ENCODE measurements around the gene SVIP. TPM values are rescaled to one million over a fixed set of nuclear protein-coding genes. Genes with fewer than 3 reads are reported as not detected.

SVIP gene
- polyA plus RNA-seq, 1 of the 3 experiments (the other 2 are of a cell fraction) = 6.0 TPM

DNA sequence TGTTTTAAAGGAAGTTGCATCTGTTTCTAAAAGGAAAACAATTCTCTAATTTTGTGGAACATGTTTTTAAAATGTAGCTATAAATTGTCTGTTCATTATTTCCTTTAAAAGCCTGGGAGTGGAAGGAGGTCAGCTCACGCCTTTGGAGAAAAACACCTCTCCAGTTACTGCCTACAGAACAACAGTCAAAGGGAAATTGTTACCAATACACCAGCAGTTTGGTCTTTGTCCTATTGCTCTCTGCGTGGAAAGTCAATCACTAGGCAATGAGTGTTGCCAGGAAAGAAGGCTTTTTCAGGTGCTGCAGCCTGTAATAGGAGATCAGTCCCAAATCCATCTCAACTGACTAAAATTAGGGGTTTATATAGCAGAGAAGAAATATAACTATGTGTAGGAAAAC is 22.2 kb downstream of the SVIP start (continued):
- TF ChIP-seq CHD2 (IDR thresholded peaks at IDR 0.05; ENCODE audit: low read length, partially characterized antibody) (no peak), RFX5 (IDR thresholded peaks at IDR 0.05; ENCODE audit: low read length) (no peak)

DNA sequence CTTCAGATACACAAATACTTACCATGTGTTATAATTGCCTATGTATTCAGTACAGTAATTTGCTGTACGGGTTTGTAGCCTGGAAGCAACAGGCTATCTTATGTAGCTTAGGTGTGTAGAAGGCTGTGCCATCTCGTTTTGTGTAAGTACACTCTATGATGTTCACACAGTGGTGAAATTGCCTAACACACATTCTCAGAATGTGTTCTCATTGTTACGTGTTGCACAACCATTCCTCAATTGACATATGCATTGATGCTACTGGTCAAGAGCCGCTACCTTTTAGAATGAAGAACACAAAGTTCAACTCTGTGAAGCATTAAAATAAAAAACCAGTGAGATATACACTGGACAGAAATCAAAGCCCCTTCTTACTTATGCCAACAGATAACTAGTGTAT is 26.7 kb downstream of the SVIP start:
- Histone ChIP-seq H3K36me3 (replicated peaks in 1 of 2; ENCODE audit: control insufficient read depth in 1 of 2, insufficient read depth in 2 of 2, low read length in 1 of 2) (no peaks in the 10 kb centered on the region), H3K27me3 (ENCODE audit: insufficient read depth) (no peaks in the 10 kb centered on the region), H3K9ac (no peak overlapping the region), H3K4me1 (ENCODE audit: control insufficient read depth in 1 of 2, insufficient read depth in 2 of 2, low read depth in 1 of 2, low read length in 1 of 2) (peaks cover 0 to 6% of the 10 kb centered on the region in 2 experiments; a peak in 1 of 4 replicates), H3K4me2 (no peak overlapping the region), H3K79me2 (ENCODE audit: insufficient read depth) (no peaks in the 10 kb centered on the region), H4K20me1 (ENCODE audit: insufficient read depth) (no peaks in the 10 kb centered on the region), H3F3A (replicated peaks; ENCODE audit: insufficient read depth) (no peaks in the 10 kb centered on the region), H3K9me3 (no peaks in the 10 kb centered on the region), H3K9me2 (no peaks in the 10 kb centered on the region), H3K4me3 (ENCODE audit: low read depth in 2 of 2, low read length in 1 of 2) (no peak overlapping the region), H2AFZ (ENCODE audit: low read depth) (no peak overlapping the region), H3K27ac (ENCODE audit: low read depth in 2 of 2, low read length in 1 of 2) (no peak overlapping the region)
- 59% methylated on average over 4 of the region's 4 CpGs for whole genome bisulfite sequencing (ENCODE audit: low lambda C conversion rate)
- ChIA-PET POLR2A (no interaction called here), CTCF (no interaction called here)
- TF ChIP-seq EP300 (IDR thresholded peaks at IDR 0.05; ENCODE audit: borderline replicate concordance in 1 of 2, low read depth in 1 of 2, low read length in 1 of 2) = no peak
- TF ChIP-seq, protein P1, sequence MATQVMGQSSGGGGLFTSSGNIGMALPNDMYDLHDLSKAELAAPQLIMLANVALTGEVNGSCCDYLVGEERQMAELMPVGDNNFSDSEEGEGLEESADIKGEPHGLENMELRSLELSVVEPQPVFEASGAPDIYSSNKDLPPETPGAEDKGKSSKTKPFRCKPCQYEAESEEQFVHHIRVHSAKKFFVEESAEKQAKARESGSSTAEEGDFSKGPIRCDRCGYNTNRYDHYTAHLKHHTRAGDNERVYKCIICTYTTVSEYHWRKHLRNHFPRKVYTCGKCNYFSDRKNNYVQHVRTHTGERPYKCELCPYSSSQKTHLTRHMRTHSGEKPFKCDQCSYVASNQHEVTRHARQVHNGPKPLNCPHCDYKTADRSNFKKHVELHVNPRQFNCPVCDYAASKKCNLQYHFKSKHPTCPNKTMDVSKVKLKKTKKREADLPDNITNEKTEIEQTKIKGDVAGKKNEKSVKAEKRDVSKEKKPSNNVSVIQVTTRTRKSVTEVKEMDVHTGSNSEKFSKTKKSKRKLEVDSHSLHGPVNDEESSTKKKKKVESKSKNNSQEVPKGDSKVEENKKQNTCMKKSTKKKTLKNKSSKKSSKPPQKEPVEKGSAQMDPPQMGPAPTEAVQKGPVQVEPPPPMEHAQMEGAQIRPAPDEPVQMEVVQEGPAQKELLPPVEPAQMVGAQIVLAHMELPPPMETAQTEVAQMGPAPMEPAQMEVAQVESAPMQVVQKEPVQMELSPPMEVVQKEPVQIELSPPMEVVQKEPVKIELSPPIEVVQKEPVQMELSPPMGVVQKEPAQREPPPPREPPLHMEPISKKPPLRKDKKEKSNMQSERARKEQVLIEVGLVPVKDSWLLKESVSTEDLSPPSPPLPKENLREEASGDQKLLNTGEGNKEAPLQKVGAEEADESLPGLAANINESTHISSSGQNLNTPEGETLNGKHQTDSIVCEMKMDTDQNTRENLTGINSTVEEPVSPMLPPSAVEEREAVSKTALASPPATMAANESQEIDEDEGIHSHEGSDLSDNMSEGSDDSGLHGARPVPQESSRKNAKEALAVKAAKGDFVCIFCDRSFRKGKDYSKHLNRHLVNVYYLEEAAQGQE (IDR thresholded peaks at IDR 0.05; ENCODE audit: low read depth, low read length) = no peak
- TF ChIP-seq, protein P2, sequence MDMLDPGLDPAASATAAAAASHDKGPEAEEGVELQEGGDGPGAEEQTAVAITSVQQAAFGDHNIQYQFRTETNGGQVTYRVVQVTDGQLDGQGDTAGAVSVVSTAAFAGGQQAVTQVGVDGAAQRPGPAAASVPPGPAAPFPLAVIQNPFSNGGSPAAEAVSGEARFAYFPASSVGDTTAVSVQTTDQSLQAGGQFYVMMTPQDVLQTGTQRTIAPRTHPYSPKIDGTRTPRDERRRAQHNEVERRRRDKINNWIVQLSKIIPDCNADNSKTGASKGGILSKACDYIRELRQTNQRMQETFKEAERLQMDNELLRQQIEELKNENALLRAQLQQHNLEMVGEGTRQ (IDR thresholded peaks at IDR 0.05; ENCODE audit: borderline replicate concordance, low read depth, low read length) = no peak
- DNase-seq = no peak

DNA sequence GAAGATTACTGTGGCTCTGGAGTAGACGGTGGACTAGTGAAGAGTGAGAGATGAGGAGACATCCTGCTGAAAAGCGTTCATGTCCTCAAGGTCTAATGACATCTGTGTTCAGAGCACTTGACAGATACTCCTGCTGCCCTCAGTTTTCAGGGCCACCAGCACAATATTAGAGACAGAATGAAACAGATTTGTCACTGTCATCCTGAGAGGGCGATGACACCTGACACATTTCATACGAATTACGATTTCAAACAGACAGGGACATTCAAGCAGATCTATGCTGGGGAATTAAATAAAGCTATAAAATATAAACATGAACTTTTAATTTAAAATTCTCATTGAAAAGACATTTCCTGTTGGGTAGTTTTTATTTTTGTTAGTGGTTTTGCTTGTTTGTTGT is 29.1 kb downstream of the SVIP start:
- POLR2A ChIA-PET = no interaction called here
- 66% methylated on average over 5 of the region's 5 CpGs for WGBS (ENCODE audit: low lambda C conversion rate)
- H2AFZ ChIP-seq (ENCODE audit: low read depth) = no peak overlapping the region
- no peaks in the 10 kb centered on the region for H3K27me3 ChIP-seq (ENCODE audit: insufficient read depth)
- no peaks in the 10 kb centered on the region for H3F3A ChIP-seq (replicated peaks; ENCODE audit: insufficient read depth)
- no peaks in the 10 kb centered on the region for H3K9me2 ChIP-seq
- H3K4me3 ChIP-seq (ENCODE audit: low read depth in 2 of 2, low read length in 1 of 2) = no peak overlapping the region
- no peaks in the 10 kb centered on the region for H3K9me3 ChIP-seq
- no peaks in the 10 kb centered on the region for H3K79me2 ChIP-seq (ENCODE audit: insufficient read depth)
- H3K4me1 ChIP-seq (ENCODE audit: control insufficient read depth in 1 of 2, insufficient read depth in 2 of 2, low read depth in 1 of 2, low read length in 1 of 2) = peaks cover 0 to 9% of the 10 kb centered on the region in 2 experiments; a peak in 2 of 4 replicates
- TF ChIP-seq RCOR1 (IDR thresholded peaks at IDR 0.05; ENCODE audit: low read length) = no peak
- TF ChIP-seq, protein P3, sequence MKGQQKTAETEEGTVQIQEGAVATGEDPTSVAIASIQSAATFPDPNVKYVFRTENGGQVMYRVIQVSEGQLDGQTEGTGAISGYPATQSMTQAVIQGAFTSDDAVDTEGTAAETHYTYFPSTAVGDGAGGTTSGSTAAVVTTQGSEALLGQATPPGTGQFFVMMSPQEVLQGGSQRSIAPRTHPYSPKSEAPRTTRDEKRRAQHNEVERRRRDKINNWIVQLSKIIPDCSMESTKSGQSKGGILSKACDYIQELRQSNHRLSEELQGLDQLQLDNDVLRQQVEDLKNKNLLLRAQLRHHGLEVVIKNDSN (IDR thresholded peaks at IDR 0.05; ENCODE audit: borderline replicate concordance, low read depth) = no peak
- TF ChIP-seq GATA2 (CRISPR knock-in tag; IDR thresholded peaks at IDR 0.05) = no peak
- no peak for TF ChIP-seq FOSL2 (IDR thresholded peaks at IDR 0.05; ENCODE audit: borderline replicate concordance, low read depth)
- TF ChIP-seq RFX5 (IDR thresholded peaks at IDR 0.05; ENCODE audit: low read length) = no peak
- TF ChIP-seq FOXJ3 (CRISPR knock-in tag; IDR thresholded peaks at IDR 0.05) = no peak
- no peak for TF ChIP-seq TAF1 (IDR thresholded peaks at IDR 0.05; ENCODE audit: borderline replicate concordance, low read depth, low read length)
- TF ChIP-seq MEF2A (IDR thresholded peaks at IDR 0.05; ENCODE audit: borderline replicate concordance, low read depth) = no peak
- TF ChIP-seq YY1 (IDR thresholded peaks at IDR 0.05; ENCODE audit: low read depth) = no peak
- TF ChIP-seq, protein P4, sequence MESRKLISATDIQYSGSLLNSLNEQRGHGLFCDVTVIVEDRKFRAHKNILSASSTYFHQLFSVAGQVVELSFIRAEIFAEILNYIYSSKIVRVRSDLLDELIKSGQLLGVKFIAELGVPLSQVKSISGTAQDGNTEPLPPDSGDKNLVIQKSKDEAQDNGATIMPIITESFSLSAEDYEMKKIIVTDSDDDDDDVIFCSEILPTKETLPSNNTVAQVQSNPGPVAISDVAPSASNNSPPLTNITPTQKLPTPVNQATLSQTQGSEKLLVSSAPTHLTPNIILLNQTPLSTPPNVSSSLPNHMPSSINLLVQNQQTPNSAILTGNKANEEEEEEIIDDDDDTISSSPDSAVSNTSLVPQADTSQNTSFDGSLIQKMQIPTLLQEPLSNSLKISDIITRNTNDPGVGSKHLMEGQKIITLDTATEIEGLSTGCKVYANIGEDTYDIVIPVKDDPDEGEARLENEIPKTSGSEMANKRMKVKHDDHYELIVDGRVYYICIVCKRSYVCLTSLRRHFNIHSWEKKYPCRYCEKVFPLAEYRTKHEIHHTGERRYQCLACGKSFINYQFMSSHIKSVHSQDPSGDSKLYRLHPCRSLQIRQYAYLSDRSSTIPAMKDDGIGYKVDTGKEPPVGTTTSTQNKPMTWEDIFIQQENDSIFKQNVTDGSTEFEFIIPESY (IDR thresholded peaks at IDR 0.05; ENCODE audit: borderline replicate concordance, low read depth) = no peak
- TF ChIP-seq RXRA (IDR thresholded peaks at IDR 0.05; ENCODE audit: borderline replicate concordance, low read depth) = no peak
- no peak overlapping the region for H3K27ac ChIP-seq (ENCODE audit: low read depth in 2 of 2, low read length in 1 of 2)
- CTCF ChIA-PET = interaction anchor here (7.2 kb wide), 1 partner anchor 13 kb away, joined by 45 read pairs; no protein-coding TSS in a partner anchor
- H4K20me1 ChIP-seq (ENCODE audit: insufficient read depth) = no peaks in the 10 kb centered on the region
- no peaks in the 10 kb centered on the region for H3K36me3 ChIP-seq (replicated peaks in 1 of 2; ENCODE audit: control insufficient read depth in 1 of 2, insufficient read depth in 2 of 2, low read length in 1 of 2)
- no peak for DNase-seq
- H3K4me2 ChIP-seq = no peak overlapping the region
- no peak overlapping the region for H3K9ac ChIP-seq

All from SK-N-SH (cell line).